Adrenal gland (tissue), 5 donors: ENCODE results near the gene PRKCSH.

Source experiments
- POLR2A ChIP-seq, 2 donors: fragments of 450-650 bp; IDR thresholded peaks; one replicate each; pipeline ENCODE4 v1.6.1; 2017; ENCODE audit warnings: antibody characterized with exemption in 2 of 2, mild to moderate bottlenecking in 2 of 2, moderate library complexity in 1 of 2
- TF ChIP-seq, protein P1 (sequence below), 6 experiments: fragments of 450-650 bp in 4 of 6; fragments of 200-600 bp in 2 of 6; sonication (generic) in 1 of 6; IDR thresholded peaks; 1 replicate in 5 of 6; 2 replicates in 1 of 6; pipeline versions ENCODE4 v1.5.1 to v1.8.0; 2016 to 2021; ENCODE audit warnings: antibody characterized with exemption in 6 of 6, mild to moderate bottlenecking in 2 of 6, moderate library complexity in 1 of 6
- donor health status: DM: no; HTN: no; CAD: no.

DNA sequence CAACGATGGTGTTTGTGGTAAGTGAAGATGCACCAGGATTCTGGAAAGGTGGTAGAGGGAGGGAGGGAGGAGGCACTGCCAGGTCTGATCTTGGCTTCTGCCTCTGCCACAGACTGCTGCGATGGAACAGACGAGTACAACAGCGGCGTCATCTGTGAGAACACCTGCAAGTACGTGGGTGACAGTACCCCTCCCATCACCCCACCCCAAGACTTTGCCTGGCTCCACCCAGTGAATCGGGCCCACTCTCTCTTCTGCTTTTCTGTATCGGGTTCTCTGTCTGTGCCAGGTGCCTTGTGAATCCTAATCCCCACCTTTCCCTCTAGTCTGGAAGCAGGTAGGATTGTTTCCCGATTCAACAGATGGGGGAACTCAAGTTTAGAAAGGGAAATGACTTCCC, 2.5 kb downstream of the PRKCSH start:
- TF ChIP-seq, protein P1, sequence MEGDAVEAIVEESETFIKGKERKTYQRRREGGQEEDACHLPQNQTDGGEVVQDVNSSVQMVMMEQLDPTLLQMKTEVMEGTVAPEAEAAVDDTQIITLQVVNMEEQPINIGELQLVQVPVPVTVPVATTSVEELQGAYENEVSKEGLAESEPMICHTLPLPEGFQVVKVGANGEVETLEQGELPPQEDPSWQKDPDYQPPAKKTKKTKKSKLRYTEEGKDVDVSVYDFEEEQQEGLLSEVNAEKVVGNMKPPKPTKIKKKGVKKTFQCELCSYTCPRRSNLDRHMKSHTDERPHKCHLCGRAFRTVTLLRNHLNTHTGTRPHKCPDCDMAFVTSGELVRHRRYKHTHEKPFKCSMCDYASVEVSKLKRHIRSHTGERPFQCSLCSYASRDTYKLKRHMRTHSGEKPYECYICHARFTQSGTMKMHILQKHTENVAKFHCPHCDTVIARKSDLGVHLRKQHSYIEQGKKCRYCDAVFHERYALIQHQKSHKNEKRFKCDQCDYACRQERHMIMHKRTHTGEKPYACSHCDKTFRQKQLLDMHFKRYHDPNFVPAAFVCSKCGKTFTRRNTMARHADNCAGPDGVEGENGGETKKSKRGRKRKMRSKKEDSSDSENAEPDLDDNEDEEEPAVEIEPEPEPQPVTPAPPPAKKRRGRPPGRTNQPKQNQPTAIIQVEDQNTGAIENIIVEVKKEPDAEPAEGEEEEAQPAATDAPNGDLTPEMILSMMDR (IDR thresholded peaks at IDR 0.05), result no peak
- TF ChIP-seq POLR2A (IDR thresholded peaks at IDR 0.05), result no peak
